ENCODE data around the gene SPRY4. TPM values are rescaled to one million over a fixed set of nuclear protein-coding genes. Genes with fewer than 3 reads are reported as not detected.

The SPRY4 gene
- total and polyA plus RNA-seq, 2 of the 4 experiments (the other 2 are of a cell fraction): 8.4 to 21.0 TPM

DNA sequence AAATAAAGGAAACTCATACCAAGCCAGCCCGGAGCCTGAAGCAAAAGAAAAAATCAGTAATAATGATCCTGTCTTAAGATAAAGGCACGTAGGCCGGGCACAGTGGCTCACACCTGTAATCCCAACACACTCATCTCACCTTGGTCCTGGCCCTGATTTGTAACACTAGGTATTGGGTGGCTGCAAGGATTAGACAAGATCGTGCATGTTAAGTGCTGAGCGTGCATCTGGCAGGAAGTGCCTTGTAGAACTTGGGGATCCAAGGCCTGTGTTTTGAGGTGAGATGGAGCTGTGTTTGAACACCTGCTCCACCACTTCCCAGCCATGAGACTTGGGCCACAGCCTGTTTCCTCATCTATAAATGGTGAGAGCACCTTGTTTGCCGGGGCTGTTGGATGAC is 41.5 kb downstream of the SPRY4 start:
- Histone ChIP-seq H3K23ac (ENCODE audit: low read depth, low read length) (no peak overlapping the region), H2BK15ac (ENCODE audit: low read depth, low read length) (no peak overlapping the region), H3K14ac (replicated peaks; ENCODE audit: low read depth, low read length) (no peak overlapping the region), H4K20me1 (ENCODE audit: insufficient read depth, low read length) (no peaks in the 10 kb centered on the region), H4K91ac (ENCODE audit: insufficient read depth, low read depth, low read length) (no peak overlapping the region), H3K36me3 (ENCODE audit: control insufficient read depth, insufficient read depth, low read length) (no peaks in the 10 kb centered on the region), H3K4me1 (ENCODE audit: control insufficient read depth, insufficient read depth, low read length) (peaks cover 4% of the 10 kb centered on the region; the same call in 1 of the 2 replicates), H3K4me2 (ENCODE audit: low read depth, low read length) (no peak overlapping the region), H3K9me3 (ENCODE audit: control insufficient read depth, insufficient read depth, low read length) (no peaks in the 10 kb centered on the region), H3K27ac (ENCODE audit: insufficient read depth, low read length) (no peak overlapping the region), H3K27me3 (ENCODE audit: control insufficient read depth, insufficient read depth, low read length) (no peaks in the 10 kb centered on the region), H2AFZ (replicated peaks; ENCODE audit: low read length, poor library complexity) (no peak overlapping the region), H2BK5ac (ENCODE audit: low read depth, low read length, poor library complexity, severe bottlenecking) (no peak overlapping the region), H4K5ac (ENCODE audit: low read depth, low read length) (no peak overlapping the region), H2AK9ac (replicated peaks; ENCODE audit: low read depth, low read length, poor library complexity) (peak overlapping the region; percentile 52), H3K79me1 (ENCODE audit: low read depth in 1 of 2, low read length in 2 of 2) (peaks cover 0 to 11% of the 10 kb centered on the region in 2 experiments; a peak in 2 of 4 replicates), H3K56ac (ENCODE audit: extremely low read depth, insufficient read depth, low read length) (no peak overlapping the region), H3K4ac (ENCODE audit: low read depth, low read length) (no peak overlapping the region; the same call in 1 of the 2 replicates), H3K9me1 (ENCODE audit: insufficient read depth, low read length) (peaks cover 9% of the 10 kb centered on the region; the same call in 1 of the 2 replicates), H4K8ac (ENCODE audit: low read depth in 2 of 2, low read length in 2 of 2) (no peak overlapping the region), H2BK120ac (ENCODE audit: low read depth, low read length) (no peak overlapping the region), H3K4me3 (ENCODE audit: insufficient read depth, low read depth, low read length) (no peak overlapping the region), H3K18ac (ENCODE audit: low read depth, low read length) (no peak overlapping the region), H3K9ac (ENCODE audit: low read depth, low read length) (no peak overlapping the region), H2BK20ac (ENCODE audit: low read depth, low read length) (no peak overlapping the region), H2AK5ac (ENCODE audit: low read depth, low read length) (no peak overlapping the region)
- no peak for DNase-seq
- TF ChIP-seq MAFK (IDR thresholded peaks at IDR 0.05; ENCODE audit: low read depth, low read length): peak; percentile 22; the same call in 1 of the 2 replicates
- TF ChIP-seq MAZ (IDR thresholded peaks at IDR 0.05; ENCODE audit: borderline replicate concordance, low read depth, low read length): no peak
- no peak for TF ChIP-seq FOS (IDR thresholded peaks at IDR 0.05; ENCODE audit: low read depth, low read length)
- no TSS peak for BruUV-seq (replicated peaks)
- in situ Hi-C loops (cut with MboI; ENCODE audit: low sequenced_read_pairs) (no loop called here), dilution Hi-C loops (cut with HindIII; ENCODE audit: low sequenced_read_pairs, unreplicated experiment) (no loop called here), intact Hi-C loops (cut with micrococcal nuclease) (no loop called here)
- ChIA-PET CTCF (no interaction called here), POLR2A (ENCODE audit: unreplicated experiment) (no interaction called here)
- no CpG with 5 or more reads among the region's 6 CpGs for WGBS, 2 experiments (ENCODE audit: extremely low coverage in 2 of 2, insufficient read length in 1 of 2)
- ATAC-seq (ENCODE audit: low read depth): no peak

Data from IMR-90 (cell line).